ENCODE data around the gene VPS51. TPM values are rescaled to one million over a fixed set of nuclear protein-coding genes. Genes with fewer than 3 reads are reported as not detected.

Gene VPS51
- total RNA-seq, 2 donors from 2014 or later: 181 to 217 TPM

- no peaks in the 10 kb centered on the region for H3K9me3 ChIP-seq (ENCODE audit: control insufficient read depth, low read length, poor library complexity, severe bottlenecking)
- Mint-ChIP-seq H3K36me3 (ENCODE audit: low read depth) (peaks cover 2% of the 10 kb centered on the region), H3K4me3 (no peak overlapping the region), H3K27me3 (no peaks in the 10 kb centered on the region), H3K27ac (peak overlapping the region; percentile 78), H3K4me1 (peaks cover 6% of the 10 kb centered on the region)
- no peak for DNase-seq
- no peak for ATAC-seq
Measured at GRCh38 chr11:65151331-65151899, 55.4 kb downstream of the VPS51 start.

GRCh38 chr11:65152122-65152521 is 56.1 kb downstream of the VPS51 start:
- H3K36me3 Mint-ChIP-seq (ENCODE audit: low read depth): peaks cover 2% of the 10 kb centered on the region
- DNase-seq (no peak), ATAC-seq (no peak)
- no peaks in the 10 kb centered on the region for H3K27me3 Mint-ChIP-seq
- H3K4me1 Mint-ChIP-seq: peaks cover 6% of the 10 kb centered on the region
- no peak overlapping the region for H3K4me3 Mint-ChIP-seq
- H3K9me3 ChIP-seq (ENCODE audit: control insufficient read depth, low read length, poor library complexity, severe bottlenecking): no peaks in the 10 kb centered on the region
- no peak overlapping the region for H3K27ac Mint-ChIP-seq

GRCh38 chr11:65156256-65156655 is 60.2 kb downstream of the VPS51 start:
- Mint-ChIP-seq H3K27ac (no peak overlapping the region), H3K36me3 (ENCODE audit: low read depth) (no peaks in the 10 kb centered on the region), H3K27me3 (peaks cover 15% of the 10 kb centered on the region), H3K4me1 (peaks cover 5% of the 10 kb centered on the region), H3K4me3 (no peak overlapping the region)
- no peak for DNase-seq
- H3K9me3 ChIP-seq (ENCODE audit: control insufficient read depth, low read length, poor library complexity, severe bottlenecking): no peaks in the 10 kb centered on the region
- ATAC-seq: no peak

GRCh38 chr11:65156926-65157325 is 60.9 kb downstream of the VPS51 start:
- Mint-ChIP-seq H3K27ac (no peak overlapping the region), H3K4me1 (peaks cover 2% of the 10 kb centered on the region), H3K36me3 (ENCODE audit: low read depth) (no peaks in the 10 kb centered on the region), H3K4me3 (no peak overlapping the region), H3K27me3 (peaks cover 15% of the 10 kb centered on the region)
- ATAC-seq (no peak), DNase-seq (no peak)
- no peaks in the 10 kb centered on the region for H3K9me3 ChIP-seq (ENCODE audit: control insufficient read depth, low read length, poor library complexity, severe bottlenecking)

- no peaks in the 10 kb centered on the region for H3K4me1 Mint-ChIP-seq
- H3K4me3 Mint-ChIP-seq: no peak overlapping the region
- no peaks in the 10 kb centered on the region for H3K36me3 Mint-ChIP-seq (ENCODE audit: low read depth)
- no peak for DNase-seq
- peaks cover 15% of the 10 kb centered on the region for H3K27me3 Mint-ChIP-seq
- no peak for ATAC-seq
- H3K9me3 ChIP-seq (ENCODE audit: control insufficient read depth, low read length, poor library complexity, severe bottlenecking): no peaks in the 10 kb centered on the region
- no peak overlapping the region for H3K27ac Mint-ChIP-seq
Measured at GRCh38 chr11:65157336-65157735, 61.3 kb downstream of the VPS51 start.

- no peaks in the 10 kb centered on the region for H3K9me3 ChIP-seq (ENCODE audit: control insufficient read depth, low read length, poor library complexity, severe bottlenecking)
- Mint-ChIP-seq H3K36me3 (ENCODE audit: low read depth) (no peaks in the 10 kb centered on the region), H3K27me3 (peaks cover 15% of the 10 kb centered on the region), H3K27ac (no peak overlapping the region), H3K4me3 (no peak overlapping the region), H3K4me1 (no peaks in the 10 kb centered on the region)
- DNase-seq (no peak), ATAC-seq (no peak)
Measured at GRCh38 chr11:65159012-65159411, 63.0 kb downstream of the VPS51 start.

GRCh38 chr11:65160643-65161042 is 64.6 kb downstream of the VPS51 start:
- ATAC-seq (no peak), DNase-seq (no peak)
- no peaks in the 10 kb centered on the region for H3K4me1 Mint-ChIP-seq
- no peaks in the 10 kb centered on the region for H3K9me3 ChIP-seq (ENCODE audit: control insufficient read depth, low read length, poor library complexity, severe bottlenecking)
- no peak overlapping the region for H3K27ac Mint-ChIP-seq
- H3K4me3 Mint-ChIP-seq: no peak overlapping the region
- H3K36me3 Mint-ChIP-seq (ENCODE audit: low read depth): no peaks in the 10 kb centered on the region
- H3K27me3 Mint-ChIP-seq: peaks cover 15% of the 10 kb centered on the region

Other genes starting within 250 kb of the VPS51 start
- gene EHD1, start 217.6 kb upstream of the VPS51 start, total RNA-seq: 100 to 1,000 TPM; 184 to 212 TPM
- 100 to 1,000 TPM; 161 to 226 TPM for gene ATG2A, start 179.0 kb upstream of the VPS51 start, total RNA-seq
- 10 to 100 TPM; 21.5 to 25.3 TPM for gene PPP2R5B, start 171.5 kb upstream of the VPS51 start, total RNA-seq
- gene GPHA2, start 160.3 kb upstream of the VPS51 start, total RNA-seq: not detected
- not detected for gene MAJIN, start 124.1 kb upstream of the VPS51 start, total RNA-seq
- gene BATF2, start 99.2 kb upstream of the VPS51 start, total RNA-seq: not detected
- gene ARL2, start 82.1 kb upstream of the VPS51 start, total RNA-seq: 10 to 100 TPM; 17.2 to 21.6 TPM
- 10 to 100 TPM; 19.7 to 20.8 TPM for gene SNX15, start 68.8 kb upstream of the VPS51 start, total RNA-seq
- gene SAC3D1, start 55.0 kb upstream of the VPS51 start, total RNA-seq: 1 to 10 TPM; 1.9 to 3.9 TPM
- gene NAALADL1, start 37.7 kb upstream of the VPS51 start, total RNA-seq: 10 to 100 TPM; 12.5 to 16.0 TPM
- gene CDCA5, start 12.2 kb upstream of the VPS51 start, total RNA-seq: under 1 TPM; 0.37 to 0.90 TPM
- gene ZFPL1, start 12.0 kb upstream of the VPS51 start, total RNA-seq: 10 to 100 TPM; 40.7 to 50.2 TPM
- 10 to 100 TPM; 15.2 to 18.5 TPM for gene TM7SF2, start 15.7 kb downstream of the VPS51 start, total RNA-seq
- 1 to 10 TPM; 7.5 to 8.7 TPM for gene ZNHIT2, start 21.5 kb downstream of the VPS51 start, total RNA-seq
- 1,000 to 10,000 TPM; 1,401 to 1,408 TPM for gene FAU, start 25.9 kb downstream of the VPS51 start, total RNA-seq
- gene MRPL49, start 26.1 kb downstream of the VPS51 start, total RNA-seq: 10 to 100 TPM; 42.8 to 44.8 TPM
- 10 to 100 TPM; 80.6 to 81.1 TPM for gene SYVN1, start 38.3 kb downstream of the VPS51 start, total RNA-seq
- gene SPDYC, start 74.0 kb downstream of the VPS51 start, total RNA-seq: under 1 TPM in 1 of 2 donors, not detected in 1; 0.68 TPM
- gene CAPN1, start 85.7 kb downstream of the VPS51 start, total RNA-seq: 100 to 1,000 TPM; 154 to 190 TPM
- 10 to 100 TPM; 13.0 to 15.4 TPM for gene POLA2, start 165.7 kb downstream of the VPS51 start, total RNA-seq
- under 1 TPM in 1 of 2 donors, not detected in 1; 0.55 TPM for gene CDC42EP2, start 218.7 kb downstream of the VPS51 start, total RNA-seq
- gene DPF2, start 237.6 kb downstream of the VPS51 start, total RNA-seq: 10 to 100 TPM; 49.1 to 62.6 TPM